Measurements from ENCODE around the gene TDRD9.

TDRD9 gene

DNA sequence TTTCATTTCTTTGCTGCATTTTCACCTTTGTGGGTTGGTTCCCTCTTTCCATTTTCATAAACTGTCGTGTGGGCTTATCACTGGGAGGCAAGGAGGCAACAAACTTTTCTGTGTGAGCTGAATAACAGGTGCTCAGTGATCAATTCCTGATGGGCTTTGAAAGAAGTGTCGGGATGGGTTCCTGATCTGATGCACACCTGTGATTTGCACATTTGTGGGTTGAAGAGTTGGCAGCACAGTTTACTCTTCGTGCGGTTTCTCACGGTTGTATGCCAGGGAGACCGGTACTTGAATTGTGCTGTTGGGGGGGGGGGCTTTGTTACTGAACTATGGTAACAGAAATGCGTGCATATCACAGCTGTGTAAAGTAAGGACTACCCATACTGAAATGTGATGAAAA lies 141.3 kb downstream of the TDRD9 start:
- H3K9me3 ChIP-seq = no peaks in the 10 kb centered on the region
- H3K27me3 ChIP-seq = no peaks in the 10 kb centered on the region
- H3K36me3 ChIP-seq = no peaks in the 10 kb centered on the region
- H3K27ac ChIP-seq = no peak overlapping the region
- no peak for TF ChIP-seq CTCF (IDR thresholded peaks at IDR 0.05)
- no peak overlapping the region for H3K4me3 ChIP-seq (ENCODE audit: low read depth in 1 of 2, low read length in 1 of 2)
- H3K4me1 ChIP-seq (ENCODE audit: control insufficient read depth in 1 of 2, insufficient read depth in 1 of 2, low read depth in 1 of 2, low read length in 1 of 2) = no peaks in the 10 kb centered on the region

- H3K9me3 ChIP-seq = no peaks in the 10 kb centered on the region
- H3K27me3 ChIP-seq = peaks cover 6% of the 10 kb centered on the region
- no peak overlapping the region for H3K27ac ChIP-seq
- no peak overlapping the region for H3K4me3 ChIP-seq (ENCODE audit: low read depth in 1 of 2, low read length in 1 of 2)
- H3K4me1 ChIP-seq (ENCODE audit: control insufficient read depth in 1 of 2, insufficient read depth in 1 of 2, low read depth in 1 of 2, low read length in 1 of 2) = no peaks in the 10 kb centered on the region
- H3K36me3 ChIP-seq = no peaks in the 10 kb centered on the region
- no peak for TF ChIP-seq CTCF (IDR thresholded peaks at IDR 0.05)
Observed at GRCh38 chr14:104072586-104072985, 144.3 kb downstream of the TDRD9 start.

- no peak for TF ChIP-seq CTCF (IDR thresholded peaks at IDR 0.05)
- no peaks in the 10 kb centered on the region for H3K4me1 ChIP-seq (ENCODE audit: control insufficient read depth in 1 of 2, insufficient read depth in 1 of 2, low read depth in 1 of 2, low read length in 1 of 2)
- no peaks in the 10 kb centered on the region for H3K9me3 ChIP-seq
- H3K4me3 ChIP-seq (ENCODE audit: low read depth in 1 of 2, low read length in 1 of 2) = no peak overlapping the region
- H3K27ac ChIP-seq = no peak overlapping the region
- no peaks in the 10 kb centered on the region for H3K36me3 ChIP-seq
- peaks cover 6% of the 10 kb centered on the region for H3K27me3 ChIP-seq
Observed at GRCh38 chr14:104073764-104074163, 145.5 kb downstream of the TDRD9 start.

DNA sequence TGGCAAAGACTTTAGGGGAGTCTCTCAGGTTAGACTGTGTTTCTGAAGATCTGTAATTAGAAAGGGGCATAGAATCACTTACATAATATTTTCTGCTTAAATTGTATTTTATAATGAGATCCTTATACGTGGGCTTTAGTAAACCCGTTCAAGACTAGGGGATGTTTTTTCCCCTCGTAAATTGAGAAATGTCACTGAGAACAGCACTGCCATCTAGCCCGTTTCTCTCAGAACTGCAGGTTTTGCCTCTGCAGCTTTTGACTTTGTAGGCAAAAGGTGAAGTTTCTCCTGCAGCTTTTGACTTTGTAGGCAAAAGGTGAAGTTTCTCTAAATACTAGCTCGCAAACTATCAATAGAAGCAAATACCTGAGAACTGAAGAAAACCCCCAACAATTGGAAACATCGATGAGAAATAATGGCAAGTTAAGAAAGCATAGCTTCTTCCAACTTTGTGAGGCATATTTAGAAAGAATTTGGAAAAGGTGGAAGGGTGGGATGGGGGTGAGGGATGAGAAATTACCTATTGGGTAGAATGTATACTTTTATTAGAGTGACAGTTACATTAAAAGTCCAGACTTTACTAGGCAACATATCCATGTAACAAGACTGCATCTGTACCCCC lies 147.4 kb downstream of the TDRD9 start:
- TF ChIP-seq CTCF (IDR thresholded peaks at IDR 0.05) = no peak
- Histone ChIP-seq H3K27ac (no peak overlapping the region), H3K36me3 (no peaks in the 10 kb centered on the region), H3K4me1 (ENCODE audit: control insufficient read depth in 1 of 2, insufficient read depth in 1 of 2, low read depth in 1 of 2, low read length in 1 of 2) (no peaks in the 10 kb centered on the region), H3K4me3 (ENCODE audit: low read depth in 1 of 2, low read length in 1 of 2) (no peak overlapping the region), H3K9me3 (no peaks in the 10 kb centered on the region), H3K27me3 (peaks cover 6% of the 10 kb centered on the region)

DNA sequence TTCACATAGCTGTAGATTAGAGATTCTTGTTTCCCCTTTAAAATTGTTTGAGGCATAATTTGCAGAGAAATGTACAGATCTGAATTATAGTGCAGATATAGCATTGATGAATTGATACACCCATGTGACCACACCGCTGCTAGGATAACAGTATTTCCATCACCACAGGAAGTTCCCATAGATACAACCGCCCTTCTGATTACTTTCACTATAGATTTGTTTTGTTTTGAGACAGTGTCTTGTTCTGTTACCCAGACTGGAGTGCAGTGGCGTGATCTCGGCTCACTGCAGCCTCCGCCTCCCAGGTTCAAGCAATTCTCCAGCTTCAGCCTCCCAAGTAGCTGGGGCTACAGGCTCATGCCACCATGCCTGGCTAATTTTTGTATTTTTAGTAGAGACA lies 148.5 kb downstream of the TDRD9 start:
- no peak for TF ChIP-seq CTCF (IDR thresholded peaks at IDR 0.05)
- no peaks in the 10 kb centered on the region for H3K9me3 ChIP-seq
- H3K27me3 ChIP-seq = peaks cover 6% of the 10 kb centered on the region
- H3K4me3 ChIP-seq (ENCODE audit: low read depth in 1 of 2, low read length in 1 of 2) = no peak overlapping the region
- no peaks in the 10 kb centered on the region for H3K4me1 ChIP-seq (ENCODE audit: control insufficient read depth in 1 of 2, insufficient read depth in 1 of 2, low read depth in 1 of 2, low read length in 1 of 2)
- no peaks in the 10 kb centered on the region for H3K36me3 ChIP-seq
- no peak overlapping the region for H3K27ac ChIP-seq

Data from neutrophil (primary cell).